ENCODE results near the gene RPS6KA3.
"Not testable (repeated sequence)": the region's sequence is repeated elsewhere in the genome, so short reads cannot be mapped to it uniquely, and the experiment has no call there.

The RPS6KA3 gene

DNA sequence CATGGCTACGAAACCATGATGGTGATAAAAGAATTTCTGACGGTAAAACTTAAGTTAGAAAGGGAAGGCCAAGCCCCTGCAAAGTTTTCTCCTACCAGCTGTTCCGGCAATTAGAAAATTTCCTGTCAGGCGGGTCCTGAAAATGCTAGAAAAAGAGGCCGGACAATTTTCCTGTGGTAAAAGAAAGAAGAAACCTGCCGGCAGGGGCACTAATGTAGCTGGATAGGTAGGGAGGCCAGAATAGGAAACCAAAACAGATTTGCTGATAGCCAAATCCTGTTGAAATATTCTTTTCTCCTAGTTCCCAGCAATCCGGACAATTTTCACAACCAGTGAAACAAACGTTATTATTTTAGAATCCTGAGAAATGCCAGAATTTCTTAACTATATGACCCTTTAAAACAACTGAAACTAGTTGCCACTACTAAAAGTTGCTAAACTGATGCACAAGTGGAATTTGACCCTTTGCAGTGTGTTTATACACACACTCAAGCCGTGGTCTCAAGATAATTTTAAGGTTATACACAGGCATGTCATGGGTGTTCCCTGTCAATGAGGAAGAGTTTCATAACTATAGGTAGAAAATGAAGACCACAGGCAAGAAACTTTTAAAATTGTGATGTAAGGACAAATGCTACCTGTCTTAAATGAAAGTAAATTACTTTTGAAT is 47.7 kb downstream of the RPS6KA3 start:
- DNase-seq (ENCODE audit: low read depth): no peak

DNA sequence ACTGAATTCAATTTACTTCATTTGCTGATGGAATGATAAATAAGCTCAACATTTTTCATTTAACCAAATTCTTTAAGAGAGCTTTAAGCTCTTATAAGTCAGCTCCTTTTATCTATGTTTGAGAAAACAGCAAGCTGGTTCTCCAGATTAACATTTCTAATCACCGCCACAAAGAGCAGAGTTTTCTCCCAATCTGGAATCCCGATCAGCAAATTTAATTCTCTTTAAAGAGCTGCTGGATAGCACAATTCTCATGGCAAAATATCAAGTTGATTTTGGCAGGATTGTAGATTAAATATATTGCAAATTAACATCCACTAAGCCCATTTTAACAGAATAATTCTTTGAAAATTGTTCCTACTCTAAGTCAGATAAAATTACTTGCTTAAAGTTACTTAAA is 48.8 kb downstream of the RPS6KA3 start:
- no peak for DNase-seq (ENCODE audit: low read depth)

DNA sequence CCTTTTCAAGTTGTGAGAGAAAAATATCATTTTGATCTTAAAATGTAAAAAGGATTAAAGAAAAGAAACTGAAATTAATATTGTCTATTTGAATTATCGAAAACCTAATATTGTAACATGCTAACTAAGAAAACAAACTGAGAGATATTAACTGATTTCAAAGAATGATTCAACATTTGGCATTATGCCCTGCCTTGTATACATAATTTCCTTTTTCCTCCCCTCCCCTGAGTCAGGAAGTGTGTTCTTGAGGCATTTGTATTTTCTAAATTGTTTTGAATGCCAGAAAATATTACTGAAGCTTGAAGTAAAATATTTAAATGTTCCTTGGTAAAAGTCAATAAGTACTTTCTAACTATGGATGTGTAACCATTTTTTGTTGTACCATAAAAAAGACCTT is 49.4 kb downstream of the RPS6KA3 start:
- DNase-seq (ENCODE audit: low read depth): no peak

DNA sequence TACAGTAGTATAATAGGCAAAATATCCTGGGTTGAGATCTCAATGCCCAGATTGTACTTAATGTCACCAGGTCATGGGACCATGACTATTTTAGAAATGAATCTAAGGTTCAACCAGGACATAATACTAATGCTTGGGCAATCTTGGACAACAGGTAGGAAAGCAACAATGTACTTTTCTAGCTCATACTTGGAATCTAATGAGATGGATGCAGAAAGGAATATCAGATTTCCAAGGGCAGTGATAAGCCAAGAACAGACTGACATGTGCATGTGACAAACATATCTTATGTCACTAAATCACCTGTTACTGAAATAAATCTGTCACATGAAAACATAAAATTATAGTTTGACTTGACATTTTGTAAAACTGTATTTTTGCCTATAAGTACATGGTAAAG is 51.1 kb downstream of the RPS6KA3 start:
- DNase-seq (ENCODE audit: low read depth): no peak

DNA sequence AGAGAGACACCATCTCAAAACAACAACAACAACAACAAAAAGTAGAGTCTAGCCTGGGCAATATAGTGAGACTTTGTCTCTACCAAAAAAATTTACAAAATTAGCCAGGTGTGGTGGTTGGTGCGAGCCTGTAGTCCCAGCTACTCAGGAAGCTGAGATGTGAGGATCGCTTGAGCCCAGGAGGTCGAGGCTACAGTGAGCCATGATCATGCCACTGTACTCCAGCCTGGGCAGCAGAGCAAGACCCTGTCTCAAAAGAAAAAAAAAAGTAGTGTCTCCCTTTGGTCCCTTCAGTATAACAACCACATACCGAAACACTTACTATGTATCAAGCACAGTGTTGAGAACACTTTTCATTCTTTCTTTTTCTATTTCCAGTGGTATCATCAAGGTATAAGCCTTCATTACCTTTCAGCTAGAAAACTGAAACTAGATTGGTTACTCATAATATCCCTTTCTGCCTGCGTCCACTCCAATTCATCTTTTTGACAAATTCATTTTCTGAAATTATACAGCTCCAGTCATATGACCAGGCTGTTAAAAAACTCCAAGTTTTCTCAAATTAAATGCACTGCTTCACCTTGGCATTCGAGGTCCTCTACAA is 54.1 kb downstream of the RPS6KA3 start:
- DNase-seq (ENCODE audit: low read depth): no peak

DNA sequence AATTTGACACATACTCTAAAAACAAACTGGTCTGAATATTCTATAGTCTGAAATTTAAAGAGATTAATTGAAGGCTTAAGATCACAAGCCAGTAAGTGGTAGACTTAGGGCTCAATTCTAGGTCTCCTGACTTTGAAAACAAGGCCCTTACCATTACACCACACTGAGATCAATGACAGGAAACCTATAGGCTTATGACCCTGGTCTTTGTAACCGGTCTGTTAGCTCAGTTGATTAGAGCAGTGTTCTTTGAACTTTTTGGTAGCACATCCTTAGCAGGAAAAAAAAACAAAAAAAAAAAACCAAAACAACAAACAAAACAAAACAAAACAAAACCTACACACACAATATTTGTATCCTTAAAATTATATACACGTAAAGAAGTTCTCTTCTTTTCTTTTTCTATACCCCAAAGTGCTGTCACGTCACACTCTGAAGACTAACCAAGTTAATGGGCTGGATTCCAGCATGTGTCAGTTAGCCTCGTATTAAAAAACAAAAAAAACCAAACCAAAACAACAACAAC is 55.4 kb downstream of the RPS6KA3 start:
- no peak for DNase-seq (ENCODE audit: low read depth)

DNA sequence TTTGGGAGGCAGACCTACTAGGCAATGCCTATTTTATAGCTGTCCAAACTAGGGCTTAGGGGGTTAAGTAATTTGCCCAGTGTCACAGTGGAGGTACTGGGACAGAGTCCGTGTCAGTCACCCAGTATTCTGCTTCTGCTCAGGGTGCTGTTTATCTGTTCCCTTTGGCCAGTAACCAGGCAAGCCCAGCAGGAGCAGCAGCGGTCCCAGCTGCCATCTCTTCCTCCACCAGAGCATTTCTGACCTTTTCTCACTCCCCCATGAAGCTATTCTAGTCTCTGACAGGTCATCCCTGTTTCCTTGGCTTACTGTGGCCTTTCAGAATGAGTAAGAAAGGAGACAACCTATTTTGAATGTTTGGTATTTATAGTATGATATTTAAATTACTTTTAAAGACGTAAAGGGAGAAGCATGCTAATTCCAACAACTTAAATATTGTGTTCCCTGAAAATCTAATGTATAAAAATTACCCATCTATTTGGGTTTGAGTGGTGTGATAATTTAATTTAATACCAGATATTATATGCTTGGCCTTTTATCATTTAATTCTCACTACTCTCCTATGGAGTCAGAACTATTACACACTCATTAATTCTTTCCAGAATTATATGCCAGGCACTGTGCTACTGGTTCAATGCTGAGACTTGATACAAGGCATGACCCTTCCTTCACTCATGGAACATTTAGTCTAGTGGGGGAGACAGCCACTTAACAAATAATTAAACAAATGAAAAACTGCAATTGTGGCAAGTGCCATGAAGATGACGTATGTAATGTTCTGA is 60.6 kb downstream of the RPS6KA3 start:
- no peak for DNase-seq (ENCODE audit: low read depth)

DNA sequence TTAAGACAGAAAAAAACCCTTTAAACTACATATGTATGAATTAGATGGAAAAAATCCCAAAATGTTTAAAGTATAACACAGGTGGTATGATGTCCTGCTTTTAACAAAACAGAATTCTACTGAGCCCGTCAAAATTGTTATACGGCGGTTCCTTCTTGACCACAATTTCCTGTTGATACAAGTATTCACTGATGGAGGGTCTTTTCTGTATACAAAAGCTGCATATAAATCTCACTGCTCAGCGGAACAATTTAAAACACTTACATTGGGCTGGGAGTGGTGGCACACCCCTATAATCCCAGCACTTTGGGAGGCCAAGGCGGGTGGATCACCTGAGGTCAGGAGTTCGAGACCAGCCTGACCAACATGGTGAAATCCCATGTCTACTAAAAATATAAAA is 62.4 kb downstream of the RPS6KA3 start:
- DNase-seq (ENCODE audit: low read depth): no peak

DNA sequence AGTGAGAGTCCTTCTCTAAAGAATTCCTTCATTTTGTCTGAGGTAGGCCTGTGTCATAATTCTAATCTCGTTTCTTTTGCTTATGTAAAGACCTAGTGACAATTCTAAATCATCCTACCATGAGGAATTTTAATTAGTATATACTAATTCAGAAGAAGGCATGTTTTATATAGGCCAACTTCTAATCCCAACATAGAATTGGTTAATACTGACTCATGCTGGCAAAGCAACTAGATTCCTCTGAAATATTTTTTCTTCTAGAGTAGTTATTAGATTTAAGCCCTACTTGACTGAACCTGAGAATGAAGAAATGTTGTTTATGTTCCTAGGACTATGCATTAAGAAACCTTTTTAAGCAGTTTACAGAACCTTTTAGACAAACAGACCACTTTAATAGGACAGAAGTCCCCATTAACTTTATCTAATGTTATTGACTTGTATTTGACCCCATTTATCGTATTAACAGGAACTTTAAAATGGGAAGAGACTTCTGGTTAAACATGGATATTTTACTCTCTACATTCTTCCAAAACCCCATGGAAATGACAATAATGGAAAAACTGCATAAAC is 69.0 kb downstream of the RPS6KA3 start:
- DNase-seq (ENCODE audit: low read depth): no peak

DNA sequence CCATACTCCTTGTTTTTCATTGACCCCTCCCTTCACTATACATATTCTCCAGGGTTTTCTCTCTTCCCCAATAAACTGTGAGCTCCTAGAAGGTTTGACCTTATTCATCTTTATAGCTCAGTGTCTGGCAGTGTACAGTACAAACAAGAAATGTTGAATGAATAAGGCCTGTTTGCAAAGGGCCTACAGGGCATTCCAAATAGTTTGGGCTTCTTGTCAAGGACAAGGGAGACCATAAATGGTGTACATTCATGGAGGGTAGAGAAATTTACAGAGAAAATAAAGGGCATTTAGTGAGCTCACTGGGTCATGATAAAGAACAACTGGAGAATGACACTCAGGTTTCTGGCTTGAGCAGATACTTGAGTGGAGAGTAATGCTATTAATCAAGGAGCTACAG is 77.5 kb downstream of the RPS6KA3 start:
- no peak for DNase-seq (ENCODE audit: low read depth)

DNA sequence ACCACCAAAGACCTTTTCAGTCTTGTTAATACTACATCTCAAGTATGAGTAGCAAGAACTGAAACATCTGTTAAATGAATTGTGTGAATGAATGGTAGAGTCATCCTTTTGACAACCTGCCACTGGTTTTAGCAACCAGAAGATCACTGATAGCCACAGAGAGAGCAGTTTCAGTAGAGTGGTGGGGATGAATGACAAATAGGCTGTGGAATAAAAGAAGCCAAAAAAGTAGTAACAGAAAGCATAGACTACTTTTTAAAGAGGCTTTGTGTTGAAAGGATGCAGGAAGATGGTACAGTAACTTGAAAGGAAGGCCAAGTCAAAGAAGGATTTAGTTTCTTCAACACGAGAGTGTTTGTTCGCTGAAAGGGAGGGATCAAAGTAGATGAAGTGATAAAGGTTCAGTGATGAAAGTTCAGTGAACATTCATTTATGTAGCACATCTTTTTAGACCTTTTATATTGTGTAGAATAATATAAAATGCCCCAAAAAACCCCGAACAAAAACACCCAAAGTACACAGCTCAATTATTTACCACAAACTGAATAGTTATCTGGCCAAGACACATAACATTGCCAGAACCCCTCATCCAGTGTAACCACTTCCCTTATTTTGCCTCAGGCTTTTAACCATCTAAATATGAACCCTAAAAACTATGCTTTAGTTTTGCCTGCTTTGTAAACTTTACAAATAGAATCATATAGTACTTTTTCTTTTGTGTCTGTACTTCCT is 84.9 kb downstream of the RPS6KA3 start:
- no peak for DNase-seq (ENCODE audit: low read depth)

DNA sequence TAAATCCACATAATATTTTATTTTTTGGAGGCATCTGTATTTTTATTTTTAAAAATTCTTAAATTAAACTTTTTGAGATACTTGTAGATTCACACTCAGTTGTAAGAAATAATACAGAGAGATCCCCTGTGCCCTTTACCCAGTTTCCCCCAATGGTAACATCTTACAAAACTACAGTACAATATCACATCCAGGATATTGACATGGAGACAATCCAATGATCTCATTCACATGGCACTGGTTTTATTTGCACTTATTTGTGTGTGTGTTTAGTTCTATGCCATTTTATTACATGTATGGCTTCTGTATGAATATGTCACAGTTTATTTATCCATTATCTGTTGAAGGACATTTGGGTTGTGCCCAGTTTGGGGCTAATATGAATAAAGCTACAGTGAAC is 89.6 kb downstream of the RPS6KA3 start:
- DNase-seq (ENCODE audit: low read depth): no peak

DNA sequence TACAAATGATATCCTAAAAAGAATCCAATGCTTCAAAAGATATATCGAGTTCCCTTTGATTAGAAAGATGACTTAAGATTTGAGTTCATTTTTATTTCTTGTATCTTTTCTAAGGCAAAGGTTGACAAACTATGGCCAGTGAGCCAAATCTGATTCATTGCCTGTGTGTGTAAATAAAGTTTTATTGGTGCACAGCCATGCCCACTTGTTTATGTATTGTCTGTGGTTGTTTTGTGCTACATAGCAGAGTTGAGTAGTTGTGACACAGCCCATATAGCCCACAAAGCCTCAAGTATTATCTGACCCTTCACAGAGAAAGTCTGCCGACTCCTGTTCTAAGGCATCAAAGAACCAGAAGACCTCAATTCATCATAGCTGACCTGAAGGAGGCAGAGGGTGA is 92.9 kb downstream of the RPS6KA3 start:
- DNase-seq (ENCODE audit: low read depth): no peak

DNA sequence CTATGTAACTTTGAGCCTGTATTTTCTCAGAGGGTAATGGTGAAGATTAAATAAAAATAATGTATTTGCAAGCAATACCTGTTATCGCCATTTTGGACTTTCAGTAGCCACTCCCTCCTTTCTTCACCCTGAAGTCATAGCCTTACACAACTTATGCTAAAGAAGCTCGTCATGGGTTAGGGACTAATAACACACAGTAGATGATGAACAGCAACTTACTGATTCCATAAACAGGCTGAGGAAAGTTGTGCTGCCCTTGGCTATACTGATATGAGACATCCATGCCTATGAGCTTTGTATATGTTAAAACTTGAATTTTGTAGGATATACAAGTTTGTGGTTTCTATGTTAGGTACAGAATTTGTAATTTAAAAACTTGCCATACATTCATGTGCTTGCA is 93.4 kb downstream of the RPS6KA3 start:
- no peak for DNase-seq (ENCODE audit: low read depth)

DNA sequence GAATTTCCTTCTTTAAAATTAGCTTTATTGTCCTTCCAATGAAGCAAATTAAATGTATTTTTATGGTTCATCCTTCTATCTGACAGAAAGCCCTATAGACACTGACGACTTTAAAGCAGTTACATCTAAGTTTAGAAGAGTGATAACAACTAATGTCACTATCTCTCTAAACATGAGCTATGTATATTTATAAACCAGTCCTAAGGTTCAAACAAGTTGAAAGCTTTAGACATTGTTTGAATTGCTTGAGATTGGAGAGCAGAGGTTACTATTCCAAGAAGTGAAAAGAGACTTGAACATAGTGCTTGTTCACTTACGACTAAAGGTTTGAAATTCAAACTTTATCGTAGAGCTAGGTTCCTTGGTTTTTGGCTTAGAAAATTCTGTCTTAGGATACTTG is 94.8 kb downstream of the RPS6KA3 start:
- no peak for DNase-seq (ENCODE audit: low read depth)

DNA sequence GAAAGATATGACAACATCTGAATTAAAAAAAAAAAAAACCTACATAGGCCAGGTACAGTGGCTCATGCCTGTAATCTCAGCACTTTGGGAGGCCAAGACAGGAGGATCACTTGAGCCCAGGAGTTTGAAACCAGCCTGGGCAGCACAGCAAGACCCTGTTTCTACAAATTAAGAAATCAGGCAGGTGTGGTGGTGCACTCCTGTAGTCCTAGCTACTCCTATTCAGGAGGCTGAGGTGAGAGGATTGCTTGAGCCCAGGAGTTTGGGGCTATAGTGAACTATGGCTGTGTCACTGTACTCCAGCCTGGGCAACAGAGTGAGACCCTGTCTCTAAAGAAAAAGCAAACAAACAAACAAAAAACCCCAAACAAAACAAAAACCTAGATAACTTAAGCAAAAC is 104.2 kb downstream of the RPS6KA3 start:
- not testable (repeated sequence) for DNase-seq (ENCODE audit: low read depth)

DNA sequence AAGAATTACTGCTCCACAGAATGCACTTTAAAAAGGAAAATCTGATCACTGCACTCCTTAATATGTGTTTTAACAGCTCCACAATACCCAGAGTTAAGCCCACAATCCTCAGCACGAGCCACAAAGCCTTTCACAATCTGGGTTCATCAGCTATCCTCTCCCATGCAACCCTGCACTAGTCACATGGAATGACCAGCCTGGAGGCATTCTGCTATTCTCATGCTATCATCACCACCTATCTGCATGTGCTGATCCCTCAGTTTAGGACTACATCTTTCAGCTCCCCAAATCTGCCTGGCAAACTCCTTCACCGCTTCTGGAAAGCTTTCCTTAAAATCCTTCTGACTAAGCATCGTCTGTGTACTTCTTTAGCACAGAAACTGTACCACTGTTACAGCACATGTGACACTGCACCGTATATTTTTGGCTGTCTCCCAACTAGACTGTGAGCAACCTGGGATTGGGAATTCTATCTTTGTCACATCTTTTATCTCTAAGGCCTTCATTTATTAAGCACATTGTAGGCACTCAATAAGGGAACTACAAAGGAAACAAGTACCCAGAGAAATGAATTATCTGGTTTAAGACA is 106.8 kb downstream of the RPS6KA3 start:
- no peak for DNase-seq (ENCODE audit: low read depth)

DNA sequence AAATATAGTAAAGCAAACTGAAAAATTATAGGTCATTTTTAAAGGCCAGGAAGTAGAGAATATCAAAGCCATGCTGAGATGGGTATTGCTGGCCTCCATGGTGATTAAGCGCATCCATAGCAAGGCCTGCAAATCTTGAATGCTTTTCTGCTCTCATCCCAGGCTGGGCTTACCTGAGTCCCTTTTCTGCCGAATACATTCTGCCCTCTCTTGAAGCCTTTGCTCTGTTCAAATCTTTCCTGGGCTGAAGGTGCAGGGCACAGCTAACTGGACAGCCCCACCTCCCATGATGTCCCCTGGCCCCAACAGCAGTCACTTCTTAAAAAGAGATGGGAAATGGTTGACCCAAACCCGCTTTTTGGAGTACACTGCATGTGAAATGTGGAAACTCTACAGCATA is 115.0 kb downstream of the RPS6KA3 start:
- no peak for DNase-seq (ENCODE audit: low read depth)

DNA sequence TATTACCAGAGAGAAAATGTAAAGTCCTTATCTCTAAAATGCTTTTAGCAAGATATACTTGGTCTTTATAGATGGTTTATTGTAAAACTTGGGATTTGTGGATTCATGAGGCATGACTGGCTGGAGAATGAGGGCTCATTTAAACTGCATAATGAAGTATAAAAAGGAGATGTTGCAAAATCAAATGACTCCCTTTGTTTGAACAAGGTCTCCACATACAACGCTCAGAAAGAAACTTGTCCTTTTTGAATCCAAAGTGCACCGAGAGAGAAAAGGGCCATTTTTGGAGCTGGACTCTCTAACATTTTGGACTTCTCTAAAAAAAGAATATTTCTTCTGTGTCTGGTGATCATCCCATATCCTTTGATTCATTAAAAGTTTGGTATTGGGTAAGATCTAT is 117.4 kb downstream of the RPS6KA3 start:
- DNase-seq (ENCODE audit: low read depth): no peak

DNA sequence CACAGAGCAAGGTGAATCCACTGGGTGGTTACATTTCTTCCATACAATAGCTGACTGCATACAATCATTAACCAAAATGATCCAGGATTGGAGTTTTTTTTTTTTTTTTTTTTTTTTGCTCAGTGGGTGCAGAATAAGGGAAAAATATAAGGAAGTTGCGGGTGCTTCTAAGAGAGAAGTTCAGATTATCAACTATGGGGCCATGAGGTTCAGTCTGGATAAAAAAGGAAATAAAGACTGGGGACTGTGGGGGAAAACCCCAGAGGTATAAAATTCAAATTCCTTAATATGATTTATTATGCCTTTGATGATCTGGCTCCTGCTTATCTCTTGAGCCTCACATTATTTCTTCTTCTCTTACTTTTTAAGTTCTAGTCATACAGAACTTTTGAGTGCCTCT is 119.1 kb downstream of the RPS6KA3 start:
- DNase-seq (ENCODE audit: low read depth): no peak

DNA sequence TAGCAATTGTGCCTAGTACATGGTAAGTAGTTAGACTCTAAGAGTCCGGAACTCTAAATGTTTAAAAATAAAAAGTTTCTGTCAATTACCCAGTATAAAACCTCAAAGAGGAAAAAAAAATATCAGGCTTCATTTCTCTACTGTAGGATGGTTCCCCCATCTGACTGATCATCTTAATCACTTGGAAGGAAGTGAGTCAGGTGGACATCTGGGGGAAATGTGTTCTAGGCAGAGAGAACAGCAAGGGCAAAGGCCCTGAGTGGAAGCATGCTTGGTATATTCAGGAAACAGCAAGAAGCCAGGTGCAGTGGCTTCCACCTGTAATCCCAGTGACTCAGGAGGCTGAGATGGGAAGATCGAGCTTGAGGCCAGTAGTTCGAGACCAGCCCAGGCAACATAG is 122.2 kb downstream of the RPS6KA3 start:
- DNase-seq (ENCODE audit: low read depth): no peak

DNA sequence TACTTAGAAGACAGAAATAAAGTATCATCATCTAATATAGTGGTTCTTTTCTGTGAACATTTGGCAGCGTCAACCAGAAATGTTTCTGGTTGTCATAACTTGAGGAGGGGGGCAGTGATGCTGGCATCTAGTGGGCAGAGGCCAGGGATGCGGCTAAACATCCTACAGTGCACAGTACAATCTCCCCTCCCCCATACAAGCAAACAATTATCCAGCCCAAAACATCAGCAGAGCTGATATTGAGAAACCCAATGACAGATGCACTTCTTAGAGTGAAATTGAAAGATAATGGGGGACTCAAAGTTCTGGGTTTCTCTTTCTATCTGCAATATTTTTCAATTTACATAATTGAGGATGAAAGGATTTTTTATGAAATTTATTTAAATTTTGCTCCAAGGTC is 123.1 kb downstream of the RPS6KA3 start:
- DNase-seq (ENCODE audit: low read depth): no peak

Data from HS-27A (cell line).